PC-3 (cell line): ENCODE measurements around the gene ELK3.

Source experiments
- EZH2 ChIP-seq: fragments of 300-600 bp; sonication (generic); IDR thresholded peaks from one replicate; pipeline ENCODE4 v1.6.1; 2017; ENCODE audit warnings: antibody characterized with exemption, mild to moderate bottlenecking, low read length; ENCODE audit not compliant: unreplicated experiment
- EZH2phosphoT487 ChIP-seq: fragments of 300-600 bp; sonication (generic); IDR thresholded peaks from 2 replicates; pipeline ENCODE4 v1.6.1; 2018; ENCODE audit warnings: mild to moderate bottlenecking, antibody characterized with exemption, low read length, borderline replicate concordance
- TF ChIP-seq, protein P1 (sequence below): fragments of 300-600 bp; sonication (generic); conservative IDR thresholded peaks from 2 replicates; pipeline ENCODE4 v1.5.1; 2017; ENCODE audit warnings: antibody characterized with exemption, low read depth, mild to moderate bottlenecking, low read length

DNA sequence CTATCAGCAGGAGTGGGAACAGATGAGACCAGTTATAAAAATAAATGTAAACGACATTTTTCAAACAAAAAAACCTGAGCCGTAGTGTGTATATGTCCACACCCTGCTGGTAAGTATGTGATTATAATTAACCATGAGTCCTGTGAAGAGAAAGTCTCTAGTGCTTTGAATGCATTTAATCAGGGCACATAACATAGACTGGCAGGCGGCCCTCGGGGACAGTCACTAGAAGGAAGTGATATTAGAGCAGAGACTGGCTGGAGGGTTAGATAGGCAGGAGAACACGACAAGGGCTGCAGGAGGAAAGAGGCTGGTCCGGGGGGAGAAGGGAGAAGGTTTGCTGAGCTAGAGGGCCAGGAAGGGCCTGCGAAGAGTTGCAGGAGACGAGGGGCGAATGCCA is 23.8 kb upstream of the ELK3 start:
- TF ChIP-seq, protein P1, sequence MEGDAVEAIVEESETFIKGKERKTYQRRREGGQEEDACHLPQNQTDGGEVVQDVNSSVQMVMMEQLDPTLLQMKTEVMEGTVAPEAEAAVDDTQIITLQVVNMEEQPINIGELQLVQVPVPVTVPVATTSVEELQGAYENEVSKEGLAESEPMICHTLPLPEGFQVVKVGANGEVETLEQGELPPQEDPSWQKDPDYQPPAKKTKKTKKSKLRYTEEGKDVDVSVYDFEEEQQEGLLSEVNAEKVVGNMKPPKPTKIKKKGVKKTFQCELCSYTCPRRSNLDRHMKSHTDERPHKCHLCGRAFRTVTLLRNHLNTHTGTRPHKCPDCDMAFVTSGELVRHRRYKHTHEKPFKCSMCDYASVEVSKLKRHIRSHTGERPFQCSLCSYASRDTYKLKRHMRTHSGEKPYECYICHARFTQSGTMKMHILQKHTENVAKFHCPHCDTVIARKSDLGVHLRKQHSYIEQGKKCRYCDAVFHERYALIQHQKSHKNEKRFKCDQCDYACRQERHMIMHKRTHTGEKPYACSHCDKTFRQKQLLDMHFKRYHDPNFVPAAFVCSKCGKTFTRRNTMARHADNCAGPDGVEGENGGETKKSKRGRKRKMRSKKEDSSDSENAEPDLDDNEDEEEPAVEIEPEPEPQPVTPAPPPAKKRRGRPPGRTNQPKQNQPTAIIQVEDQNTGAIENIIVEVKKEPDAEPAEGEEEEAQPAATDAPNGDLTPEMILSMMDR, result no peak
- no peak for TF ChIP-seq EZH2phosphoT487
- no peak for TF ChIP-seq EZH2
